Neural cell (in vitro differentiated cells): ENCODE results near the gene GREM1. TPM values are rescaled to one million over a fixed set of nuclear protein-coding genes. Genes with fewer than 3 reads are reported as not detected.

Experiments used
- H2AFZ ChIP-seq: fragments of 200-600, 300-800 bp; sonication (generic), shearing (Covaris generic); 2 replicates; pipeline ENCODE4 v1.6.0; 2014; ENCODE audit warnings: low read depth, mild to moderate bottlenecking, antibody characterized with exemption, low read length, moderate library complexity
- H3F3A ChIP-seq: fragments of 200-600 bp; shearing (Covaris generic); 2 replicates; pipeline ENCODE4 v1.6.1; 2016; ENCODE audit warnings: mild to moderate bottlenecking, moderate library complexity, mixed read lengths, antibody characterized with exemption, low read length; ENCODE audit not compliant: insufficient read depth, poor library complexity, severe bottlenecking
- H3K27ac ChIP-seq: fragments of 200-600, 300-800 bp; sonication (generic), shearing (Covaris generic); 2 replicates; pipeline ENCODE4 v1.5.1; 2014; ENCODE audit warnings: mild to moderate bottlenecking, low read length, moderate library complexity
- H3K27me3 ChIP-seq: fragments of 300-800, 200-600 bp; sonication (generic), shearing (Covaris generic); 2 replicates; pipeline ENCODE4 v1.6.0; 2014; ENCODE audit warnings: mild to moderate bottlenecking, low read depth, low read length, moderate library complexity; ENCODE audit not compliant: insufficient read depth
- H3K36me3 ChIP-seq: fragments of 300-800, 200-600 bp; sonication (generic), shearing (Covaris generic); 2 replicates; pipeline ENCODE4 v1.5.1; 2014; ENCODE audit warnings: mild to moderate bottlenecking, antibody characterized with exemption, low read length, moderate library complexity; ENCODE audit not compliant: insufficient read depth
- H3K4me2 ChIP-seq: fragments of 300-800, 200-600 bp; sonication (generic), shearing (Covaris generic); 2 replicates; pipeline ENCODE4 v1.6.0; 2014; ENCODE audit warnings: mild to moderate bottlenecking, low read length
- H3K4me3 ChIP-seq: fragments of 300-800, 200-600 bp; sonication (generic), shearing (Covaris generic); 2 replicates; pipeline ENCODE4 v1.5.1; 2014; ENCODE audit warnings: mild to moderate bottlenecking, low read length, moderate library complexity
- H3K79me2 ChIP-seq: fragments of 200-600 bp; shearing (Covaris generic); replicated peaks from 2 replicates; pipeline ENCODE4 v1.6.0; 2014; ENCODE audit warnings: mild to moderate bottlenecking, low read length, moderate library complexity; ENCODE audit not compliant: insufficient read depth
- H3K9ac ChIP-seq: fragments of 300-800, 200-600 bp; sonication (generic), shearing (Covaris generic); 2 replicates; pipeline ENCODE4 v1.6.1; 2016; ENCODE audit warnings: mild to moderate bottlenecking, low read length, mixed read lengths
- H3K9me2 ChIP-seq: fragments of 200-600 bp; shearing (Covaris generic); 2 replicates; pipeline ENCODE4 v1.6.1; 2016; ENCODE audit warnings: mild to moderate bottlenecking, low read length, mixed read lengths; ENCODE audit not compliant: insufficient read depth
- H3K9me3 ChIP-seq: fragments of 200-600, 300-800 bp; sonication (generic), shearing (Covaris generic); 2 replicates; pipeline ENCODE4 v1.6.1; 2016; ENCODE audit warnings: mild to moderate bottlenecking, mixed run types, low read length, moderate library complexity, mixed read lengths
- H4K20me1 ChIP-seq: fragments of 200-600 bp; shearing (Covaris generic); 2 replicates; pipeline ENCODE4 v1.6.1; 2016; ENCODE audit warnings: mild to moderate bottlenecking, mixed run types; ENCODE audit not compliant: insufficient read depth
- CTCF ChIP-seq: fragments of 450-650 bp; IDR thresholded peaks from 2 replicates; pipeline ENCODE4 v1.5.1; 2014; ENCODE audit warnings: antibody characterized with exemption, mild to moderate bottlenecking, moderate library complexity; ENCODE audit not compliant: poor library complexity, severe bottlenecking
- EP300 ChIP-seq: fragments of 450-650 bp; conservative IDR thresholded peaks from 2 replicates; pipeline ENCODE4 v1.6.1; 2014; ENCODE audit warnings: antibody characterized with exemption, mild to moderate bottlenecking, moderate library complexity; ENCODE audit not compliant: poor library complexity, severe bottlenecking
- EZH2 ChIP-seq: fragments of 200-600, 300-800 bp; shearing (Covaris generic), sonication (generic); IDR thresholded peaks from 2 replicates; pipeline ENCODE4 v1.6.1; 2014; ENCODE audit warnings: antibody characterized with exemption, low read length, borderline replicate concordance, mild to moderate bottlenecking; ENCODE audit not compliant: insufficient read depth, poor library complexity, severe bottlenecking
- MXI1 ChIP-seq: fragments of 450-650 bp; conservative IDR thresholded peaks from 2 replicates; pipeline ENCODE4 v1.6.1; 2014; ENCODE audit warnings: antibody characterized with exemption, mild to moderate bottlenecking; ENCODE audit not compliant: poor library complexity, severe bottlenecking
- POLR2AphosphoS5 ChIP-seq: IDR thresholded peaks from 2 replicates; pipeline ENCODE4 v1.6.1; 2012
- RAD21 ChIP-seq: fragments of 450-650 bp; conservative IDR thresholded peaks from 2 replicates; pipeline ENCODE4 v1.6.1; 2014; ENCODE audit warnings: antibody characterized with exemption, mild to moderate bottlenecking, moderate library complexity
- REST ChIP-seq: IDR thresholded peaks from 2 replicates; pipeline ENCODE4 v1.6.1; 2012; ENCODE audit warnings: borderline replicate concordance
- SMC3 ChIP-seq: fragments of 450-650 bp; conservative IDR thresholded peaks from 2 replicates; pipeline ENCODE4 v1.6.1; 2014; ENCODE audit warnings: antibody characterized with exemption, mild to moderate bottlenecking, moderate library complexity; ENCODE audit not compliant: poor library complexity
- TAF1 ChIP-seq: IDR thresholded peaks from 2 replicates; pipeline ENCODE4 v1.6.1; 2012; ENCODE audit warnings: low read depth
- polyA plus RNA-seq: library from polyadenylated mRNA; depleted of rRNA; stranded (reverse); fragments of >200 nt; gene quantifications from 2 replicates; pipeline ENCODE4 v1.2.3, GENCODE V29; 2014

Gene GREM1
- polyA plus RNA-seq, 1 donor from 2014 or later = 0.16 TPM

- H3F3A ChIP-seq = no peaks in the 10 kb centered on the region
- TF ChIP-seq EP300 (no peak), EZH2 (no peak), REST (no peak), RAD21 (no peak), CTCF (no peak), TAF1 (no peak), SMC3 (no peak), MXI1 (no peak), POLR2AphosphoS5 (no peak)
- no peaks in the 10 kb centered on the region for H3K79me2 ChIP-seq
- no peak overlapping the region for H3K4me3 ChIP-seq
- no peak overlapping the region for H3K4me2 ChIP-seq
- H3K27me3 ChIP-seq = no peaks in the 10 kb centered on the region
- no peaks in the 10 kb centered on the region for H3K36me3 ChIP-seq
- H4K20me1 ChIP-seq = no peaks in the 10 kb centered on the region
- no peak overlapping the region for H3K27ac ChIP-seq
- peaks cover 4% of the 10 kb centered on the region for H3K9me3 ChIP-seq
- no peak overlapping the region for H3K9ac ChIP-seq
- H2AFZ ChIP-seq = no peak overlapping the region
- no peaks in the 10 kb centered on the region for H3K9me2 ChIP-seq
Observed at GRCh38 chr15:32735989-32736700, 18.3 kb downstream of the GREM1 start.

GRCh38 chr15:32736701-32737061 is 18.9 kb downstream of the GREM1 start:
- H3K4me3 ChIP-seq = no peak overlapping the region
- no peak overlapping the region for H3K27ac ChIP-seq
- H3K9me2 ChIP-seq = no peaks in the 10 kb centered on the region
- no peaks in the 10 kb centered on the region for H3K36me3 ChIP-seq
- TF ChIP-seq EZH2 (no peak), EP300 (no peak), SMC3 (no peak), TAF1 (no peak), CTCF (no peak), REST (no peak), MXI1 (no peak), RAD21 (no peak)
- no peaks in the 10 kb centered on the region for H3F3A ChIP-seq
- no peaks in the 10 kb centered on the region for H3K79me2 ChIP-seq
- no peak overlapping the region for H3K9ac ChIP-seq
- no peaks in the 10 kb centered on the region for H4K20me1 ChIP-seq
- H3K9me3 ChIP-seq = peaks cover 4% of the 10 kb centered on the region
- H3K27me3 ChIP-seq = no peaks in the 10 kb centered on the region
- no peak overlapping the region for H3K4me2 ChIP-seq
- H2AFZ ChIP-seq = no peak overlapping the region
